GM08714 (cell line): ENCODE data around the gene SFRP2.

Experiments
- H3K4me3 ChIP-seq: fragments of 200-500 bp; sonication (Bioruptor generic); 2 replicates; pipeline ENCODE4 v1.5.1; 2014; ENCODE audit warnings: mild to moderate bottlenecking, low read length, inconsistent platforms
- ZNF274 ChIP-seq: IDR thresholded peaks from 2 replicates; pipeline ENCODE4 v1.6.1; 2012; ENCODE audit warnings: mild to moderate bottlenecking, low read depth, low read length

Gene SFRP2

DNA sequence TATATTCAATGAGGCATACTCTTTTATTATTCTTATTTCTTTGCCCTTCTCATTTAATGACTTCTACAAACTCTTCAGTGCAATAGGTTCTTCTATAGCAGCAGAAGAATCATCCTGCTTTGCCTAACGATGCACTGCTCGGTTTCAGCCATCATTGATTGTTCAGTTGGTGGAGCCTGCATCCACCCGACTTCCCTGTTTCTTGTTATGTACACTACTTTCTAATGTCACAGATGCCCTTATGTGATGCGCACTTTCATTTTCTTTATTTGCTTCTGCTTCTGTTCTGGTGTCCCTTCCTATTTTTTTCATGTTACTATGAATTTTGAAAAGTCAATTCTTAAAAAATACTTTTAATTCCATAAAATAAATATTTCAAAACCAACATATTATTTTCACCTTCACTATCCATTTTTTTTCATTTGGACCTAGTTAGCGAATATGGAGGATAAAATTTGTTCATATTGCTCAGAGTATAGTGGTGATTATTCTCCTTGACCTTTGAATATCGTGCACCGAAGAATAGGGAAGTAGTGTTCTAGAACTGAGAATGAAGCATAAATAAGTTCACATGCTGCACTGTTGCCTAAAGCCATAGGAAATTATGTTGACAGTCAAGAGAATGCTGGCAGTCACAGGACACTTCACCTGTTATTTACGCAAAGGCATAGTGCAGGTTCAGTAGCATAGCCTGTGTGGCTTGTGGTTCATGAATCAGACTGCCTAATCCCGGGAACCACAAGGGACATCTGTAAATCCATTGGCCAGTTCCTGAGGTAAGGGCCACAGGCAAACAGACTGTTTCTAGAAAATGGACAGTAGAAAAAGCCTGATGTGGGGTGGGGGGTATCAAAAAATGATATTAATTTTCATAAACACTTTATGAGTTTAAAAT, 21.3 kb upstream of the SFRP2 start:
- no peak overlapping the region for H3K4me3 ChIP-seq
- TF ChIP-seq ZNF274: no peak

DNA sequence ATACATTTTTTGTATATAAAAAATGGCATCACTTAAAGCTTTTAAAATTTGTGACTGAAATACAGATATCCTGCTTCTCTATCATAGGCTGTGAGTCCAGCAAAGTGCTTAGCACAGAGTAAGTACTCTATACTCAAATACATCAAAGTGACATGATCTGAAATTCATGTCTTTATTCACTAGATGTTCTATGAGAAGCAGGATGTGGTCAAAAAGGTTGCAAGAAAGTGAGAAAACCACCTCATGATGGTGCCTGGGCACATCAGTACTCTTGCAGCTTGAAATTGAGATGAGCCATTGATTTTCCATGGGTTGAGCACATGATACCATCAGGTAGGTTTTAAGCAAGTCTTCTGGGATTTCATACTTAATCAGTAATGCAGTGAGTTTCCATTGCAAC, 20.4 kb upstream of the SFRP2 start:
- H3K4me3 ChIP-seq: no peak overlapping the region

GRCh38 chr4:153808175-153808574, 19.3 kb upstream of the SFRP2 start:
- no peak for TF ChIP-seq ZNF274
- H3K4me3 ChIP-seq: no peak overlapping the region

More for the DNA sequence above, 20.4 kb upstream of the SFRP2 start:
- no peak for TF ChIP-seq ZNF274

GRCh38 chr4:153806073-153806472, 17.2 kb upstream of the SFRP2 start:
- TF ChIP-seq ZNF274: no peak

DNA sequence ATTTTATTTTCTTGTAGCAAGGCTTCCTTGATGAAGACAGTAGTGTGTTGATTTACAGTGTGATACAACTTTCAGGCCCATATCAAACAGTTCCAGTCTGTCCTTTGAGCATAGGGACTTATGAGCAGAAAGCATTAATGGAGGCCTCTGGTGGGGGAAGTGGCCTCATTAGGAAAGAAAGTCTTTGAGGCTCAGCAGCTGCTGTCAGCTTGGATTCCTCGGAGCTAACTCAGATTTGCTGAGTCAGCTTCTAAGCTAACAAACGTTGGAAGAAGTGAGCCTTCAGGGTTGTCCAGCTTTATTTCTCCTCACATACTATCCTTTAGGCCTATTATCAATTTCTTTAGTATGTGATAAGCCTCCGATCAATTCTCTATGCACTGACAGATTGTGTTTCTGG, 15.8 kb upstream of the SFRP2 start:
- TF ChIP-seq ZNF274: no peak
- no peak overlapping the region for H3K4me3 ChIP-seq

More at GRCh38 chr4:153806073-153806472, 17.2 kb upstream of the SFRP2 start:
- no peak overlapping the region for H3K4me3 ChIP-seq

- no peak overlapping the region for H3K4me3 ChIP-seq
- no peak for TF ChIP-seq ZNF274
Measured at GRCh38 chr4:153799694-153800074, 10.8 kb upstream of the SFRP2 start.

DNA sequence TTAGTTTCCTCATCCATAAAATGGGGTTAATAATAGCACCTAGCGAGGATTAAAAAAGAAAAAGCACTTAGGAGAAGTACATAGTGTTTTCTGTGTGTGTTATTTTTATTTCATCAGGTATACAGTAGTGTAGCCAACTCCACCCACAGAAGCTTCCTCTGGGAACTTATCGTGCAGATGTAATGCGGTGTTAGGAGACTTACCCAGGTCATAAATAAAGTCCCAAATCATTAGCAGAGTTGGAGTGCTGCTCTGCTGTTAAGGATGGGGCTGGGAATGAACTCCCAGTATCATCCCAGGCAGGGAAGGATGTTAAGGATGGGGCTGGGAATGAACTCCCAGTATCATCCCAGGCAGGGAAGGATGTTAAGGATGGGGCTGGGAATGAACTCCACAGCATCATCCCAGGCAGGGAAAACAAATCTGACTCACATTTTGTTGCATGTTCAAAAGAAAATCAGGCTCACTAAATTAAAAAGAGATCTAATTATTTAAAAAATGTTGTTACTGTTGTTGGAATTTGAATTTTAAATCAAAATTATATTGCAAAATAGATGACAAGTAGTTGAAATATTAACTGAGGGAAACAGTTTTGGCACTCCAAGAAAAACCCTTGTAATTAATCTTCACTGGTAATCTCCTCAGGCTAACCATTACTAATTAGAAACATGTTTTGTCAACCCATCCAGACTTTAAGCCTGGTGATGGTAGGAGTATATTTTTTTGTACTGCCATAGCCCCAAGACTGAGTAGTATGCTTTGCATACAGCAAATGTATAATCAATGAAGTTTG, 10.2 kb upstream of the SFRP2 start:
- no peak overlapping the region for H3K4me3 ChIP-seq
- no peak for TF ChIP-seq ZNF274

DNA sequence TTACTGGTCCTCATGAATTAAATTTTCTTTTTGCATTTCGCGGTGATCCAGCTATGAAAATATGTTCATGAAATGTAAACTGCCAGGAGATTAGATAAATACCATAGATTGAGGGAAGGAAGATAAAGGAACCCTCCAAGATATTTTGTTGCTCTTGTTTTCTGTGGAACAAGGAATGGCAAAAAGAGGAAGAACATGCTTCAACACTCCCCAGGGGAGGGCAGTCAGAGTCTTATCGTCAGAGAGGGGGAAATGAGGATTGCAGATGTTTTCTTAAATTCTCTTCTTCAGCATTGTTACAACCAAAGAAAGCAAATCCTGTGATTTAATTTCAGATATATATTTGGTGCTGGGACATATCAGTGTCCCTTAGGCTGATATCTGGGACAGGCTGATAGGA, 9.5 kb upstream of the SFRP2 start:
- H3K4me3 ChIP-seq: no peak overlapping the region

DNA sequence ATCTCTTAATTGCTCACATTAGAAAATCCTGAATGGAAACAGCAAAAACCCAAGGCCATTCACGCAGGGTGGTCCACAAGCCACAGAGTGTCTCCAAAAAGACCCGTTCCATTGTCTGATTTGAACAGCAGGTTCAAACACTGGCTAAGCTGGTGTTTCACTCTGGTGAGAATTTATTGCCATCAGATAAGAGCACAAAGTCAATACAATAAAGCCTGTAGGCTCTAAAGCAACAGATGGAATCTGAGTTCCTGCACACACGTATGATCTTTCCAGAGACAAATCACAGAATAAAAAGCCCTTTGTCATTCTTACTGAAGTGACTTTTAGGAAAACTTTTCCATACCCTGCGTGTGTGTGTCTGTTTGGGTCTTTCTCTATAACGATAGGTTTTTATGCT, 5.1 kb upstream of the SFRP2 start:
- H3K4me3 ChIP-seq: no peak overlapping the region
- TF ChIP-seq ZNF274: no peak

More for the DNA sequence above, 9.5 kb upstream of the SFRP2 start:
- TF ChIP-seq ZNF274: no peak

DNA sequence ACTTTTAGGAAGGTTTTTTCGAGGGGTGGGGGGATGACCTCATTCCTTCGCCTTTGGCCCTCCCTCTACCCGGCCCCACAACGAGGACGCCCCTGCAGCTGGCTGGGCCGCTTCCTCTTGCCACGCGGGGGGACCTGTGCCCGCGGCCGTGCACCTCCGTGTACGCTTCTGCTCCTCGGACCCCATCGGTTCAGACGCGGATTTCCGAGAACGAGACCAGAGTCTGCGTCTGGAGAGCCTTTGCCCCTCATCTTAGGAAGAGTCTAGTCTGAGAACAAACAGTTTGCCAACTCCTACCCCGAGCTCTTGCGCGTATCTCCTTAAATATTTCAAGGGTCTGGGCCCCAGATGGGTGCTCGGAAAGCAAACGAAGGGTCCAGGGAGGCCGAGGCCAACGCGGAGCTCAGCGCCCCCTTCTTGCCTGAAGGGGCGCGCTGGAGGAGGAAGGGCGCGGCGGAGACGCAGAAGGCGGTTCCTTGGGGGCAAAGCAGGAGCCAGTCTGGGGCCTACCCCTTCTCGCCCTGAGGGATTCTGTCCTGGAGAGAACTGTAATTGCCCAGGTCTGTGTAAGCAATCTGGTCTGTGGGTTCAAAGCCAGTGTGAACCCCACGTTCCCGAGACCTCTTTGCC, 3.9 kb upstream of the SFRP2 start:
- TF ChIP-seq ZNF274: no peak
- no peak overlapping the region; the same call in 1 of the 2 replicates for H3K4me3 ChIP-seq

DNA sequence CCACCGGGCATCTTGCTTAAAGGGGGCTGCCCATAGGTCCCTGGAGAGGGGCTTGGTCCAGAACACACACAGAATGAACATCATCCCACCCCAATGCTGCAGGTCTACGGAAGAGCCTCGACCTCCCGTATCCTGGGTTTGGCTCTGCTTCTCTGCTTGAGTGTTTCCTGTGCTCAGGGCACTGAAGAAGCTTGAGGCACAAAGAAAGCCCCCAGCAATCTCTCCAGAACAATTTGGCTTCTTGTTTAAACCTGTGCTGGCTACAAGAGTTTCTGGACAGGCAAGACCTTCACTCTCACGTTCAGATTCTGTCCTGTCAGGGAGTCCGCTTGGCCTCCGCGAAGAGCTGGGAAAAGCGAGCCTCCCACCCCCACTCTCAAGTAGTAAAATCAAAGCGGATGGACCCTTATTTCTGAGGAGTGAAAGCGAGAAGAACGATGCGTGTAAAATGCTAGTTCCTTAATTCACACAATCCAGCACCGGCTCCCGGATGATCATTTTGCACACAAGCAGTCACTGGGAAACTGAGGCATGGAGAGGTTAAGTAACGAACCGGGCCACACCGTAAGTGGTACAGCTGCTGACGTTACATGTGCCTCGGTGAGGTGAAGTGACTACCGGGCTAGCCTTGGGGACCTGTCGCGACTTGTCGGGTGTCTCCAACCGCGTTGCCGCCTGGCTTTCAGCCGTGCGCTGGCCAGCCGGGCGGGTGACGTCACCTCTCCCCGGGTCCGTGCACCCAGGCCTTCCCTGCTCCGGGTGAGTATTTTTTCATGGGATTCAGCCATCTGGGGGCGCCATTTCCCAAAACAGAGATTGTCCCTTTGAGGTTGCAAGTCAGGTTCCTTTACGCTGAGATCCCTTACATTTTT, 3.1 kb upstream of the SFRP2 start:
- no peak overlapping the region; the same call in 1 of the 2 replicates for H3K4me3 ChIP-seq
- no peak for TF ChIP-seq ZNF274

GRCh38 chr4:153790962-153791551, 2.2 kb upstream of the SFRP2 start:
- TF ChIP-seq ZNF274: no peak
- H3K4me3 ChIP-seq: no peak overlapping the region; the same call in 1 of the 2 replicates

GRCh38 chr4:153790500-153790865, 1.6 kb upstream of the SFRP2 start:
- H3K4me3 ChIP-seq: no peak overlapping the region
- TF ChIP-seq ZNF274: no peak
